Measurements from ENCODE around the gene NOP56.

DNA sequence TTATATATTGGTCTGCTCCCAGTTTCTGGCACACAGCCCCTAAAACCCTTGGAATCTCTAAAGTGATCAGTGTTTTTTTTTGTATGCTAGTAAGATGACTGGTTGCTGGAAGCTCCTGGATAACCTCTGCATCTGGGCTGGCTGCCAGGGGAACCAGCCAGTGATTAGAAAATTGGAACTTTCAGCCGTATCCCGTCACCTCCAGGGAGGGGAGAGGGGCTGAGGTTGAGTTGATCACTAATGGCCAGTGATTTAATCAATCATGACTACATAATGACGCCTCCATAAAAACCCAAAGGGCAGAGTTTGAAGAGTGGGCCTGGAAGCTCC, 48.0 kb upstream of the NOP56 start:
- no peak for TF ChIP-seq POLR2A (IDR thresholded peaks at IDR 0.05)
- TF ChIP-seq, protein P1, sequence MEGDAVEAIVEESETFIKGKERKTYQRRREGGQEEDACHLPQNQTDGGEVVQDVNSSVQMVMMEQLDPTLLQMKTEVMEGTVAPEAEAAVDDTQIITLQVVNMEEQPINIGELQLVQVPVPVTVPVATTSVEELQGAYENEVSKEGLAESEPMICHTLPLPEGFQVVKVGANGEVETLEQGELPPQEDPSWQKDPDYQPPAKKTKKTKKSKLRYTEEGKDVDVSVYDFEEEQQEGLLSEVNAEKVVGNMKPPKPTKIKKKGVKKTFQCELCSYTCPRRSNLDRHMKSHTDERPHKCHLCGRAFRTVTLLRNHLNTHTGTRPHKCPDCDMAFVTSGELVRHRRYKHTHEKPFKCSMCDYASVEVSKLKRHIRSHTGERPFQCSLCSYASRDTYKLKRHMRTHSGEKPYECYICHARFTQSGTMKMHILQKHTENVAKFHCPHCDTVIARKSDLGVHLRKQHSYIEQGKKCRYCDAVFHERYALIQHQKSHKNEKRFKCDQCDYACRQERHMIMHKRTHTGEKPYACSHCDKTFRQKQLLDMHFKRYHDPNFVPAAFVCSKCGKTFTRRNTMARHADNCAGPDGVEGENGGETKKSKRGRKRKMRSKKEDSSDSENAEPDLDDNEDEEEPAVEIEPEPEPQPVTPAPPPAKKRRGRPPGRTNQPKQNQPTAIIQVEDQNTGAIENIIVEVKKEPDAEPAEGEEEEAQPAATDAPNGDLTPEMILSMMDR (IDR thresholded peaks at IDR 0.05): no peak
